ENCODE measurements around the gene DNPEP. TPM values are rescaled to one million over a fixed set of nuclear protein-coding genes. Genes with fewer than 3 reads are reported as not detected.
"Not testable (repeated sequence)": the region's sequence is repeated elsewhere in the genome, so short reads cannot be mapped to it uniquely, and the experiment has no call there.

DNPEP gene
- polyA plus RNA-seq, 4 donors: 44.7 to 82.9 (median 57.8) TPM

- DNase-seq (ENCODE audit: low read depth in 4 of 4, low spot score in 3 of 4): peak in 3 of 4 donors; percentile 60 to 70 (median 64)
These were observed 15.2 kb upstream of the DNPEP start for GRCh38 chr2:219402665-219403515.

GRCh38 chr2:219401606-219402005, 13.9 kb upstream of the DNPEP start:
- no peak for DNase-seq (ENCODE audit: low read depth in 4 of 4, low spot score in 3 of 4)

- no peak for DNase-seq (ENCODE audit: low read depth in 4 of 4, low spot score in 3 of 4)
These were observed 12.8 kb upstream of the DNPEP start for GRCh38 chr2:219400562-219400961.

GRCh38 chr2:219399716-219400478, 12.2 kb upstream of the DNPEP start:
- DNase-seq (ENCODE audit: low read depth in 4 of 4, low spot score in 3 of 4): no peak

GRCh38 chr2:219398721-219399363, 11.1 kb upstream of the DNPEP start:
- no peak for DNase-seq (ENCODE audit: low read depth in 4 of 4, low spot score in 3 of 4)

- DNase-seq (ENCODE audit: low read depth in 4 of 4, low spot score in 3 of 4): no peak
These were observed 9.2 kb upstream of the DNPEP start for GRCh38 chr2:219396863-219397457.

GRCh38 chr2:219395609-219396008, 7.9 kb upstream of the DNPEP start:
- DNase-seq (ENCODE audit: low read depth in 4 of 4, low spot score in 3 of 4): no peak

- DNase-seq (ENCODE audit: low read depth in 4 of 4, low spot score in 3 of 4): not testable (repeated sequence)
These were observed 7.3 kb upstream of the DNPEP start for GRCh38 chr2:219395056-219395455.

GRCh38 chr2:219392754-219393153, 5.0 kb upstream of the DNPEP start:
- no peak for DNase-seq (ENCODE audit: low read depth in 4 of 4, low spot score in 3 of 4)

GRCh38 chr2:219388907-219389156, 1.1 kb upstream of the DNPEP start:
- no peak for DNase-seq (ENCODE audit: low read depth in 4 of 4, low spot score in 3 of 4)

- DNase-seq (ENCODE audit: low read depth in 4 of 4, low spot score in 3 of 4): peak; percentile 82 to 86 (median 86)
These were observed 602 bp upstream of the DNPEP start for GRCh38 chr2:219388121-219388906.

GRCh38 chr2:219386532-219387280, 1.0 kb downstream of the DNPEP start:
- DNase-seq (ENCODE audit: low read depth in 4 of 4, low spot score in 3 of 4): no peak

- no peak for DNase-seq (ENCODE audit: low read depth in 4 of 4, low spot score in 3 of 4)
These were observed 1.7 kb downstream of the DNPEP start for GRCh38 chr2:219385958-219386520.

GRCh38 chr2:219384859-219385258, 2.9 kb downstream of the DNPEP start:
- no peak for DNase-seq (ENCODE audit: low read depth in 4 of 4, low spot score in 3 of 4)

- DNase-seq (ENCODE audit: low read depth in 4 of 4, low spot score in 3 of 4): no peak
These were observed 3.5 kb downstream of the DNPEP start for GRCh38 chr2:219384083-219384713.

- DNase-seq (ENCODE audit: low read depth in 4 of 4, low spot score in 3 of 4): no peak
These were observed 6.3 kb downstream of the DNPEP start for GRCh38 chr2:219381448-219381847.

- DNase-seq (ENCODE audit: low read depth in 4 of 4, low spot score in 3 of 4): no peak
These were observed 6.8 kb downstream of the DNPEP start for GRCh38 chr2:219380926-219381325.

GRCh38 chr2:219378163-219378851, 9.4 kb downstream of the DNPEP start:
- DNase-seq (ENCODE audit: low read depth in 4 of 4, low spot score in 3 of 4): no peak
